GM18520 (cell line): ENCODE measurements around the gene RRAGC.
"Not testable (repeated sequence)": the region's sequence is repeated elsewhere in the genome, so short reads cannot be mapped to it uniquely, and the experiment has no call there.

Experiments used
- ATAC-seq: cut with Tn5 transposase; IDR thresholded peaks from one replicate; pipeline ENCODE4 v1.9.1; 2021; ENCODE audit not compliant: unreplicated experiment

RRAGC gene

GRCh38 chr1:38858833-38859560, 575 bp downstream of the RRAGC start:
- peak; percentile 26 for ATAC-seq

DNA sequence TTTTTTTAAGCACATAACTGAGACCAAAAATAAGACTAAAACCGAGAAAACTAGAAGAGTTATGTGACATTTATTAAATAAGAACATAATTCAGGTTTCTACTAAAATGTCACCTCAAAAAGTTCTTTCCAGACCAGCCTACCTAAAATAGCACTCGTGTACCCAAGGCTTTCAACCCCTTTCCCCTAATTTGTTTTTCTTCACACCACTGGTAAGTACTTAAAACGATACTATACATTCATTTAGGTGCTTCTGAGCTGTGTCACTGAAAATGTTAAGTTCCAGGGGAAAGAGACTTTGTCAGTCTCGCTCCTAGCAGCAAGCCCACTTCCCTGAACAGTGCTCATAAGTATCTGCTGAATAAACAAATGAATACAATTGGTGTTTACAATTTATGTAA, 6.8 kb downstream of the RRAGC start:
- peak; percentile 55 for ATAC-seq

DNA sequence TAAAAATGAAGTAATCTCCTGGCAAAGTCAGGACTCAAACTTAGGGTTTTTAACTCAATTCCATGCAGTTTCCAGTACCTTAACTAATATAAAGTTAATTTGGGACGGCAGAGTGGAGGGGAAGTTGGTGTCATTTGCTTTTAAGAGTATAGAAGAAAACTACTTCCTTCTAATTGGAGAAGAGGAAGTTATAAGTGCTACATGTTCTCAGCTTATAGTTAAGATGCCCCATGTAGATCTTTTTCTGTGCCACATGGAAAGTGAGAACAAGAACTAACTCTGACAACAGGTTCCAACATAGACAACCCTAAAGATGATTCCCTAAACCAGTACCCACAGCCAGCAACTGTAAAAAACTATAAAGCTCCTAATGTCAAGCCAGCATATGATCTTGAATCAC, 11.5 kb downstream of the RRAGC start:
- ATAC-seq: no peak

- no peak for ATAC-seq
Measured at GRCh38 chr1:38846210-38846609, 13.4 kb downstream of the RRAGC start.

DNA sequence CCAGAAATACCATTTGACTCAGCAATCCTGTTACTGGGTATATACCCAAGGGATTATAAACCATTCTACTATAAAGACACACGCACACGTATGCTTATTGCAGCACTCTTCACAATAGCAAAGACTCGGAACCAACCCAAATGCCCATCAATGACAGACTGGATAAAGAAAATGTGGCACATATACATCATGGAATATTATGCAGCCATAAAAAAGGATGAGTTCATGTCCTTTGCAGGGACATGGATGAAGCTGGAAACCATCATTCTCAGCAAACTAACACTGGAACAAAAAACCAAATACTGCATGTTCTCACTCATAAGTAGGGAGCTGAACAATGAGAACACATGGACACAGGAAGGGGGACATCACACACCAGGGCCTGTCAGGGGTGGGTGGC, 14.5 kb downstream of the RRAGC start:
- not testable (repeated sequence) for ATAC-seq

GRCh38 chr1:38840281-38840680, 19.3 kb downstream of the RRAGC start:
- no peak for ATAC-seq

DNA sequence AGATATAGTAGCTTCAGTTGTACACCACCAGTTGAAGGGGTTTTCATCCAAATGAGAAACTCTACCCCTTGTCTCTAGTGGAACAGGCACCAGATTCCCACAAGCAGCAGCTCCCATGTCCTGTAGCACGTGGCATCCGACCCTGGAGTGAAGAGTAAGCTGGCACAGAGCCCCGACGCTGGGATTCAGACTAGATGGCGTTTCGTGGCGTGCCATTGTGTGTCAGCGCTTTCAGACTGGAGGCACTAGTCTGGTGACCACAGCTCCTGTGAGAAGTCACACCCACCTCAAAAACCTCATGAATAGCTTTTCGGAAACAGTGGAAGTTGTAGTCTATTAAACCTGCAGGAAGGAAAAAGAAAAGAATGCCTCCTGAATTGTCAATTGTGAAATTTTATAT, 20.2 kb downstream of the RRAGC start:
- ATAC-seq: no peak

- not testable (repeated sequence) for ATAC-seq
Measured at GRCh38 chr1:38836316-38836715, 23.3 kb downstream of the RRAGC start.

DNA sequence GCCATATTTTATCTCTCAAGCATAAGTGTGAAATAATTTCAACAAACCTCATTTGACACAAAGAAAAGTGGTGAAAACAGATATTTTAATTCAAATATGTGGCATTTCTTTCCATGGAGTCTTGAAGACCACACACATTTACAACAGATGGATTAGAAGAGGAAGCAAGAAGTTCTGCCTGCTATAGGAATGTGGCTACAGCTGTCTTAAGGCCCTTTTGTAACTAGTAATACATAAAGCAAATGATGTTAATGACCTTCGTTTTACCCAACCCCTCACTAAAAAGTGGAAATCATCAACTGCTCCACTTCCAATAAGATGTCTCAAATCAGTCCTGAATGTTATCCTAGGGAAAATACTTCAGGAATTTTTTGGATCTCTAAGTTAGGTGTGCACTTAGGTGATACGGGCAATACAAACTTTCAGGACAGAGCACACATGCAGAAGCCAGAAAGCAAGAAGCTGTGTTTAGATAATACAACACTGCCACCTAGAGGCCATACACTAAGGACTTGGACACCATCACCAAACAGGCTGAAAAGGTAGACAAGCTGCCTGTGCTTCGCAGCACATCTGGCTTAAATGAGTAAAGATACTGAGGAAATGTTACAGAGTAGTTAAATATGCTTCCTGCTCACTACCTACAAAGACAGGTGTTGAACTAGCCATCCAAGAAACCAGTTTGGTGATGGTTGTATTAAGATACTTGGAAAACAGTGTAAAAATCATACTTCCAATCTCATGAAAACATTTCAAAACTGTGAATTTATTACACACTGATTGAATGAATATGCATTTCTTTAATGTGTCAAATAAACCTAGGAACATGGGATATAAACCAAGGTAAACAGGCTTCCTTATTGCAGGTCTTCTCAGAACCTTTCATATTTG, 24.4 kb downstream of the RRAGC start:
- ATAC-seq: no peak

DNA sequence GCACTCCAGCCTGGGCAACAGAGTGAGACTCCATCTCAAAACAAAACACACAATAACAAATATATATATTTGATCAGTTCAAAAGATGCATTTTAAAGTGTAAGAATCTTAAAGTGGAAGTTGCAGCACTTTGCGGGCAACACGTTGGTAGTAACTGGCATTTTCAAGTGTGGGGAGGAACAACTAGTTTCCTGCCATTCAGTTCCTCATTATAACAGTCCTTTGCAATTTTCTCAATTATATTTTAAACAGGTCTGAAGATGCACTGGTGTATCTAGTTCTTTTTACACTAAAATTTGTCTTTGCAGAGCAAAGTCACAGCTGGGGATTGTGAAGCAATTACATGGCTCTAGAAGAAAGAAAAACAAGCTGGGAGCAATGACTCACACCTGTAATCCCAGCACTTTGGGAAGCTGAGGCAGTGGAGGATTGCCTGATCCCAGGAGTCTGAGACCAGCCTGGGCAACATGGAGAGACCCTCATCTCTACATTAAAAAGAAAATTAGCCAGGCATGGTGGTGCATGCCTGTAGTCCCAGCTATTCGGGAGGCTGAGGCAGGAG, 25.3 kb downstream of the RRAGC start:
- no peak for ATAC-seq

DNA sequence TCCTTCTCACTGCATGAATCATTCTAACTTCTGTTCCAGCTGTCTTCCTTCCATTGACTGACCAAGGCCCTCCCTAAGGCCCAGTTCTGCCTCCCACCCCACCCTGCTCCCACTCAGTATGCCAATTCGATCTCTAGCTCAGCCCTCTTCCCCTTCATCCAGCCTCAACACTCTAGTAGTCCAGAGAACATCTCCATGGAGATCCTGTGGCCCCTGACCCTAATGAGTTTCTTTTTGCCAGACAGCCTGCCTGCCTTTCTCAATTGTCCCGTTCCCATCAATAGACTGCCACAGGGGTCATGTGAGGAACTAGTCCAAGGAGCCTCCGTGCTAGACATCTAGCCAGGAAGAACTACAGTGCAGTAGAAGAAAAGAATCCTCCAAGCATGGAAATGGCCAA, 26.4 kb downstream of the RRAGC start:
- no peak for ATAC-seq

GRCh38 chr1:38832370-38832734, 27.2 kb downstream of the RRAGC start:
- ATAC-seq: no peak

- no peak for ATAC-seq
Measured at GRCh38 chr1:38831731-38832369, 27.7 kb downstream of the RRAGC start.

- no peak for ATAC-seq
Measured at GRCh38 chr1:38829368-38829767, 30.2 kb downstream of the RRAGC start.

DNA sequence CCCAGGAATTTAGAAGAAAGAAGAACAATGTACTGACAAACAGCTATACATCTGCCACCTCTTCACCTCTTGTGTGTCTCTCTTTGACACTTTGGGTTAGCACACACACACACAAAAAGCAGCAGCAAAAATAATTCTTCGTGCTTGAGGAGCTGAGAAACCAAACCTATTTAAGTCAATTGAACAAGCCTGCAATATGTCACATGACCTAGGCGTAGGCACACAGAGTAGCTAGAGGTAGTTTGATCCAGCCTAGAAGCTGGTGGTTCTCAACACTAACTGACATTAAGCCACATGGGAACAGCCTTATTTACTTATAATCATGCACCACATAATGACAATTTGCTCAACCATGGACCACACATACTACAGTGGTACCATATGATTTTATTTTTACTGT, 32.3 kb downstream of the RRAGC start:
- ATAC-seq: no peak

DNA sequence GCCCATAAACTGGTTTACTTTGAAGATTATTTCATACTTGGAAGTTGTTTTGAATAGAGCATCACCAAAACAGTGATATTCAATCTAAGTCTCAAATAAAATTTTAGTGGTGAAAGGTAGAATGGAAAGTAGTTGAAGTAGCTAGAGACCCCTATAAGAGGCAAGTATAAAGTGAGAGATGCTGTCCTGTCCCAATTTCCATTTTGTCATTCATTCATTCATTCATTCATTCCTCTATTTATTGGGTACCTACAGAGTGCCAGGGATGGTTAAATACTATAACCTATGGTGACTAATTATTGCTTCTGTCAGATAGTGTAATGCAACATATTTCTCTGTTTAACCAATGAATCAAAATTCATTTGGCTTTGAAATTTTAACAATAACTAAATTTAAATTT, 32.7 kb downstream of the RRAGC start:
- ATAC-seq: no peak

DNA sequence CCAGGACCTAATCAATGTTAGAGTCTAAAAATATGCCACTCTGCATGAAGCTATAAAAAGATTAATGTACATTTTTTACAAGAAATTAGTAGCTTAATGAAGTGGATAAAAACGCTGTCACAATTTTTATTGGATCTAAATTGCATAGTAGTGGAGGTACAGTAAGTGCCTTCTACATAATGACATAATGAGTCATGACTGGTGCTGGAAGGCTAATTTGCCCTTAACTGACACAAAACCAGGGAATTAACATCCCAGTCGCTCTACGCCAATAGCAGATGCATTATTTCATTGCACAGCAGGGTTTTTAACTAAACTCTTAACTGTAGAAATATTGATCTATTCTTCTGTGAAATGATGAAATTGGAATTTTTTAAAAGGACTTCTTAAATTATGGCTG, 33.3 kb downstream of the RRAGC start:
- no peak for ATAC-seq

DNA sequence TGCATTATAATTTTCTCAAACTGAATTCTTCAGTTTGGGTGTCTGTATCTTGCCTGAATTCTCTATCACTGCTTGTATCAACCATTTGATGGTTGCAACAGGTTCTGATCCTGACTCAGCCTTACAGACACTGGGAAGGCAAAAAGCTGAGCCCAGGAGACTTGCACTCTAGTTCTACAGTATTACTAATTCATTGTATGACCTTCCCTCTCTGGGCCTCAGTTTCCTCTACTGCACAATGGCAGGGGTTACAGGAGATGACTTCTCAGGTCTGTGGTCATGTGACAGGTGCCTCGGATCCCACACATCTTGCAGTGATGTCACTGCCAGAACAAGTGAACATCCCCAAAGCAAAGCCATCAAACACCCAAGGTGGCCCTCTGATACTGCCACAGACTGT, 38.7 kb downstream of the RRAGC start:
- ATAC-seq: no peak

DNA sequence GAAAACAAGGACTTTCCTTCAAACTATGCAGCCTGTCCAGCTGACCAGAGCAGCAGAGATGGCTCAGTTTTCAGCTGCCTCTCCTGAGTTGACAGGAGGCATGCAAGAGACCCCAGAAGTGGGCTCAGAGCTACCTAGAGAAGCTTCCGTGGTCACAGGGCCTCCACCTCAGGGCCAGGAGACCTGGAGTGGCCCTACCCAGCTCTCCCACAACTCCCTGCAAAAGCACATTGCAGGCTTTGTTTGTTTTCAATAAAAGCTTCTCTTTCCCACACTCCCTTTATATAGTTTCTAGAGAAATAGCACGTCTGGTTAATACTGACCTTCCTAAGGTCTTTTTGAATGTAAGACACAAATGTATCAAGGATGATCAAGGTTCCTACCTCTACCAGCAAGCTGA, 40.1 kb downstream of the RRAGC start:
- no peak for ATAC-seq

GRCh38 chr1:38819040-38819439, 40.5 kb downstream of the RRAGC start:
- no peak for ATAC-seq

GRCh38 chr1:38818175-38818976, 41.2 kb downstream of the RRAGC start:
- no peak for ATAC-seq
